GM18517 (cell line): ENCODE measurements around the gene ZNF385C.

ENCODE experiments used
- ATAC-seq: cut with Tn5 transposase; IDR thresholded peaks from one replicate; pipeline ENCODE4 v1.9.1; 2021; ENCODE audit warnings: mild to moderate bottlenecking, moderate library complexity; ENCODE audit not compliant: unreplicated experiment

The ZNF385C gene

DNA sequence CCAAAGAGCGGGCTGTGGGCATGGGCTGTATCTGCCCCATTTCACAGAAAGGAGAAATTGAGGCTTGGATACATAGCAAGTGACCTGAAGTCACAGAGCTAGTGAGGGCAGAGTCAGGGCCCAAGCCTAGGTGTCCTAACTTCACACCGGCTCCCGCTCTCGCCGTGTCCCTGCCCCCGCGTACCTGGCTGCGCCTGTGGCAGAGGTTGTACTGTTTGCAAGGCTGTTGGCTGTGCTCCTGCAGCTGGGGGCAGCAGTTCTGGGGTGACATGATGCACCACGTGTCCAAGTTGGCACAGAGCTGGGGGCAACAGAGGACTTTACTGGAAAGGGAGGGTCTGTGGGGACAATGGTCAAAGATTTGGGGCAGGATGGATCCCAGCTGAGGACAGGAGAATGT, 10.8 kb upstream of the ZNF385C start:
- ATAC-seq = no peak

DNA sequence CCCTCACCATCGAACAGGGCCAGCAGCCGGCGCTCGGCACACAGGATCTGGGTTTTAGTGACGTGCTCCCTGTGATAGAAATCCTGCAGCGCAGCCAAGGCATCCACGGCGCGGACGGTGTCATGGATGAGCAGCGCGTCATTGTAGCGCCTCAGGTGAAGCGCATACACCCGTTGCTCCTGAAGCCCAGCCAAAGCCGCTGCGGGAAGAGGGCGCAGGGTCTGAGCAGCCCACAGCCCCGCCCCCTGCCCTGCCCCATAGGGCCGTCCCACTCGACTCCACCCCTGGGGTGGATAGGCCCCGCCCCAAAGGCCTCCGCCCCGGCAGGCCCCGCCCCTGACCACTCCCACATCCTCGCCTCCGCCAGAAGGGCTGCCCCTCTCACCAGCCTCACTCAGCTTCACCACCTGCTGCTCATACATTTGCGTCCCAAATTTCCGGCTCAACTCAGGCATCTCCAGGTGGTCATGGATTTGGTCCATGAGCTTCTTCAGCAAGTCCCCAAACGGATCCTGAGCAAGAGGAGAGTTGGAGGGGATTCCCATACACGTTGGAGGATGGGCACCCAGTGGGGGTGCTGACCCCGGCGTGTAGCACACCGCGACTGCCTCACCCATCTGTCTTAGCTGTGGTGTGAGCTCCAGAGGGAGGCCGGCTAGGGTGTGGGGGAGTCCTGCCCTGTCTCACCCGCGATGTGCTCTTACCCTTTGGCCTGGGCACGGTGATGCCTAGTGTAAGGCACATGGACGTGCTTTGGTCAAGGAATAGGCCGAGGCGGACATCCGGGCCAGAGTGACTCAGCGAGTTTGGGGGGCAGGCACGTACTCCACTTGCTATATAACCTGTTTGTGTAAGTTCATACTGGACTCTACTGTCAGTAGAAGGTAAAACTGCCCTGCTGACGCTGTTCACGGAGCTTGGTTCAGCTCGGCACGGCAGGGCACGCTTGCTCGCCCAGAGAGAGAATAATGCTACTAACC, 9.6 kb upstream of the ZNF385C start:
- no peak for ATAC-seq

DNA sequence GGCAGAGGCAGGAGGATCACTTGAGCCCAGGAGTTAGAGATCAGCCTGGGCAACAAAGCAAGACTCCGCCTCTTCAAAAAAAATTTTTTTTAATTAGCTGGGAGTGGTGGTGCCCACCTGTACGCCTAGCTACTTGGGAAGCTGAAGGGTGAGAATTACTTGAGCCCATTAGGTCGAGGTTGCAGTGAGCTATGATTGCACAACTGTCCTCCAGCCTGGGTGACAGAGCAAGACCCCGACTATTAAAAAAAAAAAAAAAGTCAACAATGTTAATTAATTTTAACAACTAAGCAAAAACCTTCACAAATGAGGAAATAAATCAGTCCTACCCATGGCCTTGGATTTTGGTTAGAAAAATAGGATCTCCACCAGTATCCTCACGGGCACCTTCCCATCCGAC, 8.9 kb upstream of the ZNF385C start:
- no peak for ATAC-seq

DNA sequence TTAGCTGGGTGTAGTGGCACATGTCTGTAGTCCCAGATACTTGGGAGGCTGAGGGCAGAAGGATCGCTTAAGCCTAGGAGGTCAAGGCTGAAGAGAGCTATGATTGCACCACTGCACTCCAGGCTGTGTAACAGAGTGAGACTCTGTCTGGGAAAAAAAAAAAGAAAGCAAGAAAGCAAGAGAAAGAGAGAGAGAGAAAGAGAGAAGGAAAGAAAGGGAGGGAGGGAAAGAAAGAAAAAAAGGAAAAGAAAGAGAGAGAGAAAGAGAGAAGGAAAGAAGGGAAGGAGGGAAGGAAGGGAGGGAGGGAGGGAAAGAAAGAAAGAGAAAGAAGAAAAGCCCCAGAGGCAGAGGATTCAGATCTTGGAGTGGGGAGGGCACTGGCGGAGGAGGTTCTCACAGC, 7.7 kb upstream of the ZNF385C start:
- no peak for ATAC-seq

DNA sequence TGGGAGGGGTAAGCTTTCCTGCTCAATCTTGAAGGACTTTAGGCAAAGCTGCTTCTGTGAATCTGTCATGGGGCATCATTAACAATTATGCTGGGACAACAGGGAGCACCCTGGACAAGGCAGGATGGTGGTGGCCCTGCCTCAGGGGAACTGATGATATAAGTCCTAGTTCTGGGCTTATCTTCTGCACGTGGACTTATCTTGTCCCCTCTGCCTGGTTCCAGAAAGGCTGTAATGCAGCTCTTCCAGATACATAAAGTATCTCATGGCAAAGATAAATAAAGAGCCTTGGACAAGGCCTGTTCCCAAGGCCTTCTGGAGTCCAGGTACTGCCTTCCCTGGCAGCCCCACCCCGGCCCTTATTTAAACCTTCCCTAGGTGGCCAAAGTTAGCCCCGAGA, 6.0 kb upstream of the ZNF385C start:
- no peak for ATAC-seq

DNA sequence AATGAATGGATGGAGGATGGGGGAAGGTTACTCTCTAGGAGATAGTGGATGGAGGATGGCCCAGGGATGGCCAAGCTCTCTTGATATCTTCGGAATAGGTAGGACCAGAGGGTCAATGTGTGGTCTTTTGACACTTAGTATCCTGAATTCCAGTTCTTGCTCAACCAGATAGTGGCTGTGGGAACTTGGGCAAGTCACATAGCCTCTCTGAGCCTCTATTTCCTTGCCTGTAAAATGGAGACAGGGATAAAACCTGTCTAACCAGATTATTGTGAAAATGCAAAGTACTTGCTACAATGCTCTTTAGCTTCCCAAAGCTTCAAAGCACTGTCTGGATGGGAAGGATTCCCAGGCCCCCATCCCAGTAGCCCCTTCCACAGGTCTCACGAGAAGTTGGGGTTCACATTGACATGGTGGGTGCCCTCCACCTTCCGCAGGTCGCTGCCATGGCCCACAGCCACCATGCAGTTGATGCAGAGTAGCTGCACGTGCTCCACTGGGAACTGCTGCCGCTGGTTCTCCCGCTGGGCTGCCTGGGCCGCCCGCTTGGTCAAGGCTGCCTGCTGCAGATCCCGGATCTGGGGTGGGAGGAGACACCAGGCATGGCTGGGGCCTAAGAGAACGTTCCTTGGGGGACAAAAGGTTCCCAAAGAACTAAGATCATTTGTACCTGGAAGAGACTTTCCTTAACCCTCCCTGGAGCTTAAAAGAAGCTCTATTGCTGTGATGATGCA, 5.1 kb upstream of the ZNF385C start:
- no peak for ATAC-seq

DNA sequence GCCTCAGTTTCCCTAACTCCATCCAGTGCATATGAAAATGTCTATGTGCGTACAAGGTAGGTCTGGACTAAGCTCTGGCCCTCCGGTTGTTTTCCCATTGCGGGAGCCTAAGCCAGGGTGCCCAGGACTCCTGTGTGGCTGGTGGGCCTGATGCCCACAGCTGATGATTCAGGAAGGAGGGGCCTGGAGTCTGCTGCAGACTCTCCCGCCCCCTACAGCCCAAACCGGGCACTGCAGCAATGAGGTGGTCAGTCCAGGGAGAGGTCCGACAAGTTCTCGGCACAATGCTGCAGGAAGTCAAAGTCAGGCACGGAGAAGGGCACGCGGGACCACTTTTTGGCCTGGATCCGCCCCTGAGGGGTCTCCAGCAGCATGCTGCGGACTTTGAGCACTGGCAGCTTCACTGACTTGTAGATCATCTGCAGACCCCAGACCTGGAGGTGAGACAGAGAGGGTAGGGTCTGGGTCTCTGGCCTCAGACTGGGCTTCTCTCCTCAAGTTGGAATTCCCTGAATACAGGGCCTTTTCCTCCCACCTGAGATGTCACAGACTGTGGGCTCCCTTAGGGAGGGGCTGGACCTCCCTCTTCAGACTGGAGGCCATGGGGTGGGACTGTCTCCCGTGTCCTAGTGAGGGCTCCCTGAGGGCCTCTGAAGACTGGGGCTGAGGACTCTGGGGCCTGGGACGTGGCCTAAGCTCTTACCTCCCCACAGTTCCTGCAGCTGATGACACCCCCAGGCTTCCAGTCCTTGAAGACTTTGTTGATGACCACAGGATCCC, 3.4 kb upstream of the ZNF385C start:
- ATAC-seq = no peak

DNA sequence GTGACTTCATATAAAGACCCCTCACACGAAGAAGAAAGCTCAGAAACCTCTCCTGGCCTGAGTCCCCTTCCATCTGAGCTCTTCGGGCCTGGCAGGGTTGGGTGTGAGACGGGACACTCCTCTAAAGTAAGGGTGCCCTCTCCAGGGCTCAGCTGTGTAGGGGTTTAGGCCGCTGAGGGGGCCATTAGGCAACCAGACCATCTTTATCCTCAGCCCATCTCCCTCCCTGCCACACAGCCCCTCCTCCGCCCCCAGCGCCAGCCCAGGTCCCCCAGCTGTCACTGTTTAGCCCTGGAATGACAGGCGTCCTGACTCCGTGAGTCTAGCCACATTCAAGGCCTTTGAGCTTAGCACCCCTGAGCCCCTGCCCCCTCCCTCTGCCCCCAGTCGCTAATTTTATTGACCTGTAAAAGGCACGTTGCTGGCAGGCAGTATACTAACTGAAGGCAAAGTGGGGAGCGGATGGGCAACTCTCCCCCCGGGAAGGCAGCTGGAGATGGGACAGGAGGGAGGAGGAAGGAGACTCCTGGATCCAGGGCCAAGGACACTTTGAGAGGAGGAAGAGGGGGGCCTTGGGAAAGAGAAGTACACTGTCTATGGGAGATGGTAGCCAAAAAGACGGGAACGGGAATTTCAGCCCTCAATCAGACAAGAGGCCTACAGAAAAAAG, 592 bp upstream of the ZNF385C start:
- ATAC-seq = no peak

DNA sequence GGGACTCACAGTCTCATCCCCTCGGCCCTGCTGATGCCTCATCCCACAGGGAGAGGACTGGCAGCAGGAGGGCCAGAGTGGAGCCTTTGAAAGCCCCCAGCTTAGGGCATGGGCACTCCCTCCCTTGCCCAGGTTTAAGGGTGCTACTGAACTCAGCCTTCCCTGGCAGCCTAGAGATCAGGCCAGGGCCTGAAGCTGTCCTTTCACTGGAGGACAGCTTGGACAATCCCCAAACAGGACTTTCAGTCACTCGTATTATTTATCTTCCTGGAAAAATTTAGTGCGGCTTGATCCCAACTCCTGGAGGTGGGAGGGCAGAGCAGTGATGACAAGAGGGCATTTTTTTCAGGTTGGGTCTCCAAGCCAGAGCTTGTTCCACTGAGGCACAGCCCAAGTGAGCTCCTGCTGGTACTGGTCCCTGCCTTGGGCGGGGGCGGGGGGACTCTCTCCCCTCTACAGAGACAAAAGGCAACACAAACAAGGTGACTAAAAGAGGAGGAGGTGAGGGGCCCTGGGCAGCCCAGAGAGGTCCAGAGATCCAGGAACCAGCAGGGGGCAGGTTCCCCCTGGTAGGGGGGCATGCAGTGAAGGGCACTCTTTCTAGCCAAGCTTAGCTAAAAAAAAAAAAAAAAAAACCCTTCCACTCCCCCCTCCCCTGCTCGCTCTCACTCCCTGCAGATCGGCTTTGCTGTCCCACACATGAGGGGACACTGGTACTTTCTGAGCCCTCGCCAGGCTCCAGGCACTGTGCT, 1.7 kb downstream of the ZNF385C start:
- no peak for ATAC-seq

DNA sequence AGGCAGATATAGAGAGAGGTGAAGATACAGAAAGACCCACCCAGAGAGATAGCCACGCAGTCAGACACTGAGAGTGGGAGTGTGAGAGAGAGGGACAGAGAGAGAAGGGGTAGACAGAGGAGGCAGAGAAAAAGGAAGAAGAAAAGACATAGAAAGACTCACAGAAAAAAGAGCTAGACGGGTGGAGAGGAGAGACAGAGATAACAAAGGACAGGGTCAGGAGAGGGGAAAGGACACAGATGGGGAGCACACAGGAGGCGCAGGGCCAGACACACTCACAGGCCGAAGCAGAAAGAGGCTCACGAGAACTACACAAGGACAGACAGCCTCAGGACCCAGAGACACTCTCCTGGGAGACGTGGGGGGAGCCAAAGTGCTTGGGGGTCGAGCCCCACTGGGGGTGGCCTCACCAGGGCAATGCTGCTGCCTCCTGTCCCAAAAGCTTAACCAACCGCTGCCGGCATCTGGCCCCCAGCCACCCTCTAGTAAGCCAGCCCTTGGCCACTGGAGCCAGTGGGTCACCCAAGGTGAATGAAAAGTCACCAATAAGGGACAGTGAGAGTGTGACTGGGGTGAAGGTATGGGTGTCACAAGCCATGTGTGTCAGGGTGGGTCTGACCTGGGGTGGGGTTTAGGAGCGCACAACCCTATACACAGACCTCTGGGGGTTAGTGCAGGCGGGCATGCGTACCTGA, 3.8 kb downstream of the ZNF385C start:
- no peak for ATAC-seq

DNA sequence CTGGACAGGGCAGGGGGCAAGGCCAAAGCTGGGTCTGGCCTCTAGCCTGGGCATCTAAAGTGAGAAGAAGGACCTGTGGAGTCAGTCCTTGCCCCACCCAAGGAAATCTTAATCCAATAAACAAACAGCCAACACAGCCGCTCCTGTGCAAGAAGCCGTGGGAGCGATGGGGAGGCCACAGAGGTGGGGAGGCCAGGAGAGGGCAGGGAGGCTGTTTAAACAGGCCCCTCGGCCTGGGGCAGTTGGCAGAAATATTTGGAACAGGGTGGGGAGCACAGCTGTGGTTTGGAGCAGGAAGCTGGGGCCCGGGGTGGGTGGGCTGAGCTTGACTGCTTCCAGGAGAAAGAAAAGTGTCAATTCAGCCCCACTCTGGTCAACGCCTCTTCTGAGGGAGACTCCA, 5.3 kb downstream of the ZNF385C start:
- no peak for ATAC-seq

DNA sequence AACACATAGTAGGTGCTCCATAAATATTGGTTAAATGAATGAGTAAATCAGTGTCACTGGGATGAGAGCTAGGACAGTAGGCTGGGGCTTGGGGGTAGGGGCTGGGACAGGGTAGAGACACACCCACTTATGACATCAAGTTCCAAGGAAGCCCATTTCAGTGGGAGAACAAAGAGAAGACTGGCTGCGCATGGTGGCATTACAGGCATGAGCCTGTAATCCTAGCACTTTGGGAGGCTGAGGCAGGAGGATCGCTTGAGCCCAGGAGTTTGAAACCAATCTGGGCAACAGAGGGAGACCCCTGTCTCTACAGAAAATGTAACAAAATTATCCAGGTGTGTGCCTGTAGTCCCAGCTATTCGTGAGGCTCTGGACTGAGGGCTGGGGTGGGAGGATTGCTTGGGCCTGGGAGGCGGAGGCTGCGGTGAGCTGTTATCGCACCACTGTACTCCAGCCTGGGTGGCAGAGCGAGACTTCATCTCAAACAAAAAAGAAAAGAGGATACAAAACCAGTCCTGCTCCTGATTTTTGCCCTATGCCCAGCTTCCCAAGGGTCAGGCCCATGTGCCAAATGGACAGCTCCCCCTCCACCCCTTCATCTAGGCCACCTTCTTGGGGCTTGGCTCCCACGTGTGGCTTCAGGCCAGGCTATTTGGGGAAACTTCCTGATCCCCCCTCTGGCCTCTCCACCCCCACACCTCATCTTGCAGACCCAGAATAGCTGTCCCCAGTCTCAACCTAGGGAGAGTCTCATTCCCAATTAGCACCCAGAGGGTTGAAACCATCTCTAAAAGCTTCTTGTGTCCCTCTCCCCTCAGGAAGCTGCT, 7.1 kb downstream of the ZNF385C start:
- no peak for ATAC-seq

DNA sequence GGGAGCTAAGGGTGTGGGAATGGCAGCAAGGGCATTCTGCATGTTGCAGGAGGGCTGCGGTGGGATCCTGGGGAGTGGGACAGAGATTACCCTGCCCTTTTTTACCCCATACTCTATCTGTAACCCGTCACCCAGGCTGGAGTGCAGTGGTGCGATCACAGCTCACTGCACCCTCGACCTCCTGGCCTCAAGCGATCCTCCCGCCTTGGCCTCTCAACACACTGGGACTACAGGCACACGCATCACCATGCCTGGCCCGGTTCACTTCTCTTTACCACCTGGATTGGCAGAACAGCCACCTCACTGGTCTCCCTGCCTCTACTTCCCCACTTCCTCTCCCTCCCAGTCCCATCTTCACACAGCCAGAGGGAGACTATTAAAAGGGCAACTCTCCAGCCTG, 9.5 kb downstream of the ZNF385C start:
- no peak for ATAC-seq

DNA sequence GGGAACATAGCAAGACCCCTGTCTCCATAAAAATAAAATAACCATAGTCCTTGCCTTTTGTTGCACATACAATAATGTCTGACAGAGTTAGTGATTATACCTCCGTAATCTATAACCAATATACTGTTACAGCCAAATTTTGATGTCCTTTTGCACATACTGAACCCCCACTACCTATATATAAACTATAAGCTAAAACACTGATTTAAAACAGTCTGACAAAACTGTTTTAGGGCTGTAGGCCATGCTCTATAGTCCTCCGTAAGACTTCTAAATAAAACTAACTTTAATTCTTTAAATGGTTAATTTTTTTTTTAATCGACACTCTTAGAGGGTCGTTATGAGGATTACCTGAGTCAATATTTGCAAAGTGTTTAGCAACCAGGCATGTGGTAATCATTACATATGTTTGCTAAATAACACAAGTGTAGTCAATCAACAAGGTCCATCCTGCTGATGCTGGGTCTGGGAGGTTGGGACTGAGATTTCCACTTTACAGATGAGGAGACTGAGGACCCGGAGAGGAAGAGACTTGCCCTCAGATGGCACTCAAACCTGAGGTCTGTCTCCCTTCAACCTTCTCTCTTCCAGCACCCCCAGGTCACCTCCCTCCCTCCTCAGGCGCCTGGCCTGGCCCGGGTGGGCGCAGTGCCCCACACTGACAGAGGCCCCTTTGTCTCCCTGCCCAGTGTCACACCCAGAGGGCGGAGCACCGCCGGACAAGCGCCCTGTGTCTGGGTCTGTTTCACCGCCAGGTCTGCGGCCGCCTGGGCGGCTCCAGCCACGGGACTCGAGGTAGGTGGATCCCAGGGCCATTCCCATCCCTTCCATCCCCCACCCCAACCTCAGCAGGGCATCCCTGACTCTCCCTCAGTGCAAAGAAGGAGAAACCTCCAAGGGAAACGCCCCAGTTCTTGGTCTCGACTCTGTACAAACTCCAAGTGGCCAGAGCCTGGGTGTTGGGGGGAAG, 10.3 kb downstream of the ZNF385C start:
- no peak for ATAC-seq

DNA sequence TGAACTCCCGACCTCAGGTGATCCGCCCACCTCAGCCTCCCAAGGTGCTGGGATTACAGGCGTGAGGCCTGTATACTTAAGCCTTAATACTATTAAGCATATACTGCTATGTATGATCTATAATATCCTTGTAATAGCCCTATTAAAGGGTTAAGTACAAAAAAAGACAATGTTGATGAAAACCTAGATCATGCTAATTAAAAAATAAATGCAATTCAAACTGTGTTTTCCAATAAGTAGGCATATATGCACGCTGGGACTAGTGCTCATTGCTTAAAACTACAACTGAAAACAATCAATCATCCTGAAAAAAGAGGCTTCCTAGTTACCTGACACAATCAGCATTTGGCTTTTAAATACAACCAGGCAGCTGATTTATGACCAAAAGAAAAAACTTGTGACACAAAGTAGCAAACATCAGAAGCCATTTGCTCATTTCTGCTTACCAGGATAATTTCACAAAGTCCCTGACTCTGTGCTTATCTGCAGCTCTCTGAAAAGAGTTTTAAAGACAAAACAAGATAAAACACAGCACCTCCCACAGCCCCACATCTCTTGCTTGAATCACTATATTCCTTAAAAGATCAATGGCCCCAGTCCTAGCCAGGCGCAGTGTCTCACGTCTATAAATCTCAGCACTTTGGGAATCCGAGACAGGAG, 11.1 kb downstream of the ZNF385C start:
- ATAC-seq = no peak

DNA sequence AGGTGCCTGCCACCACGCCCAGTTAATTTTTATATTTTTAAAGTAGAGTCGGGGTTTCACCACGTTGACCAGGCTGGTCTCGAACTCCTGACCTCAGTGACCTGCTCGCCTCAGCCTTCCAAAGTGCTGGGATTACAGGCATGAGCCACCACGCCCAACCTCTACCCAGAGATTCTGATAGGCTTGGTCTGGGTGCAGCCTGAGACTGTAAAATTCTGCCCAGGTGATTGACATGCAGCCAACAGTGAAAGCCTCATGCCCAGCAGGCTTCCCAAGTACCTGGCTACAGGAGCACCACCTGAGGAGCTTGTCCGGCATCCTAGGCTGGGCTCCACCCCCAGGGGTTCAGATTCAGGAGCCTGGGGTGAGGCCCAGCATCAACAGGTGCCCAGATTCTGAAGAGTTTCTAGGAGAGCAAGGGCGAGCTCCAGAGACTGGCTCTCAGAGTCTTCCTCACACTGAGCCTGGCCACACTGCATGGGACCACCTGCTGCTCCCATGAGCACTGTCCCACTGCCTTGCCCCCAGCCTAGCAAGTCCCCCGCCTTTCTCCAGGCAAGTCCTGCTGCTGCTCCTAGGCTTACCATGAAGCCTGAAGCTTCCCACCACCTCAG, 16.6 kb downstream of the ZNF385C start:
- ATAC-seq = no peak

DNA sequence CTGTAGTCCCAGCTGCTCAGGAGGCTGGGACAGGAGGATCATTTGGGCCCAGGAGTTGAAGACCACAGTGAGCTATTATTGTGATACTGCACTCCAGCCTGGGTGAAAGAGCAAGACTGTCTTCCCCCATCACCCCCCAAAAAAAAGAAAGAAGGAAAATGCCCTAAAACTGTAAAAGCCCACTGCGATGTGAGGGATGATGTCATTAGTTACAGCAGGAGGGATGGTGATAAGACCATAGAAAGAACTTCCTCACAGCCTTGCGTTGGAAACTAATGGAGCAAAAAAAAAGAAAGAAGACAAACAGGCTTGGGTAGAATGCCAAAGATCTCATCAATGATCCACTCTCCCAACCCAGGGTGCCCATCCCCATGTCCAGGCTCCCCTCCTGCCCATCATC, 18.7 kb downstream of the ZNF385C start:
- no peak for ATAC-seq
